Raji (cell line): ENCODE data around the gene NAP1L4.

Source experiments
- POLR2A ChIP-seq: IDR thresholded peaks from 2 replicates; pipeline ENCODE4 v1.6.1; 2011; ENCODE audit warnings: low read depth, low read length, control low read depth; ENCODE audit not compliant: insufficient read depth

Gene NAP1L4, protein sequence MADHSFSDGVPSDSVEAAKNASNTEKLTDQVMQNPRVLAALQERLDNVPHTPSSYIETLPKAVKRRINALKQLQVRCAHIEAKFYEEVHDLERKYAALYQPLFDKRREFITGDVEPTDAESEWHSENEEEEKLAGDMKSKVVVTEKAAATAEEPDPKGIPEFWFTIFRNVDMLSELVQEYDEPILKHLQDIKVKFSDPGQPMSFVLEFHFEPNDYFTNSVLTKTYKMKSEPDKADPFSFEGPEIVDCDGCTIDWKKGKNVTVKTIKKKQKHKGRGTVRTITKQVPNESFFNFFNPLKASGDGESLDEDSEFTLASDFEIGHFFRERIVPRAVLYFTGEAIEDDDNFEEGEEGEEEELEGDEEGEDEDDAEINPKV

DNA sequence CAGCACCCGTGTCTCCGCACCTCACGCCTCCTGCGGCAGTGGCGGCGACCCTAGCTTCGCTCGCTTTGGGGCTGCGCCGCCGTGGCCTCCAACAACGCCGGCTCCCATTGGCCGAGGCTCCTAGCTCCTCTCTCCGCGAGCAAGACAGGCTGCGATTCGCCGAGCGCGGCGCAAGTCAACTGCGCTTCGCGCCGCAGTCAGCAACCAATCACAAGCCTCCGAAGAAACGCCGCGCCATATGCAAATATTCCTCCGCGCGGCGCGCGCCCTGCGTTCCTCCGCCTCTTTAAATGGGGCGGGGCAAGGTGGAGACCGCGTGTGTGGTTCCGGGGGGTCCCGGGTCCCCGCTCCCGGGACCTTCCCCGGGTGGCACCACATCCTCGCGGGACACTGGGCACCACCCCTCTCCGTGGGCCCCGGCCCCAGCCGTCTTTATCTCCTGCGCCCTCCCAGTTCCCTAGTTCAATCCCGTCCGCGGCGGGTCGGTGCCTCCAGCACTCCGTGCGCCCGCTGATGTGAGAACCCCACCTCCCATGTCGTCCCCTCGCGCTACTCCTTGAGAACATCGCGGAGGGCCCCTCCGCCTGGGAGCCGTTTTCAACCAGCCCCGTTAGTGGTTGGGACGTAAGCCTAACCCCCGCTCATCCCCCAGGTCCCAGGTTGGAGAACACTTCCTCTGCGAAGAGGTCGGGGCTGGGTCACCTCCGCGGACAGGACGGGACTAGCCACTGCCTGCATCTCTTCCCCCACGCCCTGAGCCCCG, at the start of gene NAP1L4:
NAP1L4 (minus strand) TSS at position 96 of the 763 bp plus-strand sequence. CDS start 13,109 bp downstream, outside the sequence.
- peak; percentile 79 for TF ChIP-seq POLR2A

DNA sequence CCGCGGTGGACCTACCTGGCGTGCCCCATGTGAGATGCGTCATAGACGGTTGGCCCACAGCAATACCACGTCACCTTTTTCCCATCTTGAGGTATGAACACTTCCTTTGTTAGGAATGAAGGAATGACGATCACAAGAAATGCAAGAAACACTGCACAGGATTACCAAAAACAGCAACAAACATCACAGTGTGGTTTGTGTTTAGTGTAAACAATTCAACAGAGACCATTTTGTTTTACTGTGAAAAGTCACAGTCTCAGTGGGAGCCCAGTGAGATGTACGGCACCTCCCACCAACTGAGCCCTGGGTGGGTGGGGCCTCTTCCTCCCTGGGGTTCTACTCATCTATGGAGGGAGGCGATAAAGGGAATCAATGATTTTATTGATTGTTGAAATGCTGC, 48.8 kb upstream of the NAP1L4 start:
- no peak for TF ChIP-seq POLR2A

DNA sequence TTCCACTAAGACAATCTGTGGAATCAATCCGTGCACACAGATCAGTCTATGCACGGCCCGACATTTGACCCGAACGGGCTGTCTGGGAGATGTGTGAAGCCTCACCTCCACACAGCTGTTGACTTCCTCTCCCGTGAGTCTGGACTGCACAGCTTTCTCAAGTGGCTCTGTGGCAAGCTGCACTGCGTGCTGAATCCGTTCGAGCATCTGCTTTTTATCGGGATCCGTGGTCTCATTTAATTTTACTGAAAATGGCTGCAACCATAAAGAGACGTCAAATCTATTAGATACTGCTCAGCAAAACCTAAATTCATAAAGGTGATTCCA, 45.8 kb upstream of the NAP1L4 start:
- TF ChIP-seq POLR2A: no peak

DNA sequence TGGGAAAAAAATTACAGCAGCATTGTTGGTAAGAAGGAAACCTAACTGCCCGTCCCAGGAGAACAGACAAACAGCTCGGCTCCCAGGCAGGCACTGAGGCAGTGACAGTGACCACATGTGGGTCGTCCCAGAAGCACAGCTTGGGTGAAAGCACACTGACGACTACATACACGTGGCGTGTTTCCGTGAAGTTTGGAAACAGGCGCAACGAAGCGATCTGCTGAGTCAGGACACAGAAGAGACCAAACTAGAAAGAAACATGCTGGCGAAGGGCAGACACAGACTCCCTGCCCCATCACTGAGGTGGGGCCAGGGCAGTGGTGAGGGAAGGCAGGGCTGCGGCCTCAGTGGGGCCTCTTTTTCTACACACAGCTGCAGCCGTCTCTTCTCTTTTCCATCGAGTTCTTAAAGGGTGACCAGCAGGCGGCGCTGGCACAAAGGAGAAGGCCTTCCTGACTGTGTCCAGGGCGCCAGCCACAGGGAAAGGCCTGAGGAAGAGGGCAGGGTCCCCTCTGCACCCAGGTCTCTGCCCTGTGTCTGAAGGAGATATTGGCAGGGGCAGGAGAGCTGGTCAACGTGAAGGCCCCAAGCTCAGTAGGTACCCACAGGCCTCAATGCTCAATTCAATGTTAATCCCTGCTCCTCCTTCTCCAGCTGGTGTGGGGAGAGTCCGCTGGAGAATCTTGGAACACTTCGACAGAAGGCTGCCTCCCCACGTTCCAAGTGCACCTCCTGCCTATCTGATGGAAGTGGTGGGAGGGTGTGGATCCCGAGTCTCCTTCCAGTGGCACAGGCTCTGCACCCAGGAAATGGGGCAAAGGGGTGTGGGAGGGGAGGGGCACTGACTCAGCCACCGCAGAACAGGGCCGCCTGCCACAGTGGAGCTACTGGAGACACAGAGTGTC, 45.2 kb upstream of the NAP1L4 start:
- no peak for TF ChIP-seq POLR2A

DNA sequence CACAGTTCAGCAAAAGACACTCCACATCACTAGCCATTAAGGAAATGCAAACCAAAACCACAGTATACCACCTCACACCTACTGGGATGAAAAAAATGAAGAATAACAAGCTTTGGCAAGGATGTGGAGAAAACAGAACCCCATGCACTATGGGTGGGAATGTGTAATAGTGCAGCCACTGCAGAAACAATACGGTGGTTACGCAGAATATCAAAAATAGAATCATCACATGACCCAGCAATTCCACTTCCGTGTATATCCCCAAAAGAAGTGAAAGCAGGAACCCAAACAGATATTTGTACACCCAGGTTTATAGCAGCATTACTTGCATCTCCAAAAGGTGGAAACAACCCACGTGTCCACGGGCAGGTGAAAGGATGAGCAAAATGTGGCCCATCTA, 44.3 kb upstream of the NAP1L4 start:
- TF ChIP-seq POLR2A: no peak

DNA sequence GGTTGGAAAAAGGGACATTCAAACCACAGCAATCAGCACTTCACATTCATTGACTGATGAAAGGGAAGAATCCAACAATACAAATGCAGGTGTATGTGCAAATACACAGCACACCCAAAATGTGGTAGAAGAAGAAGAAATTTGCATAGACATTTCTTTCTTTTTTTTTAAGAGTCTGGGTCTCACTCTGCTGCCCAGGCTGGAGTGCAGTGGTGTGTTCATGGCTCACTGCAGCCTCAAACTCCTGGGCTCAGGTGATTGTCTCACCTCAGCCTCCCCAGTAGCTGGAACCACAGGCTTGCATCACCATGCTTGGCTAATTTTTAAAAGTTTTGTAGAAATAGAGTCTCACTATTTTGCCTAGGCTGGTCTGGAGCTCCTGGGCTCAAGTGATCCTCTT, 43.2 kb upstream of the NAP1L4 start:
- TF ChIP-seq POLR2A: no peak

DNA sequence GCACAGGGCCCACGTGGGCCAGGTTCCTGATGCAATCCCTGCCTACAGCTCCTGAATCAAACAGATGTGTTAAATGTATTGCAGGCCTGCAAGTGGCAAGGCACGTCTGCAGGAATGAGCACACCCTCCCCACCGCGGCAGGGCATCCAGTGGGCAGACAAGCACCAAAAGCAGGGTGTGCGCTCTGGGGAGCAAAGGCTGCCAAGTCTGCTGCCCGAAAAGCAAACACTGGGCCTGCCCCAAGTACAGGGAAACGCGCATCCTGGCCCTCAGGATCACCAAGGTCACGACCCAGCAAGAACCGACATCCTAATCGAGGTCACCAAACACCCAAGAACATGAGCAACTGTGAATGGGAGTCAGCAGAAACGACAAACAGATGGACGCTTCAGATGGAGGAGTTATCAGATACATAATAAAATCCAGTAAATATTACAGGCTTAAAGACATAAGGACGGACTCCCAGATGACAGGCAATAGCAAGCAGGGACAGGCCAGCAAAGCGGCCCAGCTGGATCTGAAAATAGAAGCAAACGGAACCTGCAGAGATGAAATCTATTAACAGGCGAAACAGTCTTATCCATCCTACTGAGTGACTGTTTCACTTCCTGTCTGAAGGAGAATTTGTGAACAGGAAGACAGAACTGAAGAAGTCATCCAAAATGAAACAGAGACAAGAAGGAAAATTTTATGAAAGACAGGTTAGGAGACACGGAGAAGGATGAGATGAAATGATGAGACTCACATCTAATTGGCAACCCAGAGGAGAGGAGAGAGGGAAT, 38.4 kb upstream of the NAP1L4 start:
- no peak for TF ChIP-seq POLR2A

DNA sequence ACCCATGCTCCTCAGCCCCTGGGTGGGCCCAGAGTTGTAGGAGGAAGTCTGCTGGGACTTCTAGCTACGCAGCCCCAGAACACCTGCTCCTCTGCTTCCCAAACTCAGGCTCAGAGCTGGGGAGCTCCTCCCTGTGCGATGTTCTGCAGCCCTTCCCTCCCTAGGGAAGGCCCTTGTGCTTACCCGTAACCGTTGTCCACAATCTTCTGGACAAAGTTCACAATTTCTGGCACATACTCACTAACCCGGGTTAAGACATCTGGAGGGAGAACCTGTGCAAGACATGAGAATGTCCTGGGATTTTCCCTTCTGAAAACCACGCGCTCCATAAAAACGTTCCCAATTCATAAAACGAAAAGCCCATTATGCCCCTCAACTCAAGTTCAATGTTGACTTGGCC, 36.7 kb upstream of the NAP1L4 start:
- no peak for TF ChIP-seq POLR2A

DNA sequence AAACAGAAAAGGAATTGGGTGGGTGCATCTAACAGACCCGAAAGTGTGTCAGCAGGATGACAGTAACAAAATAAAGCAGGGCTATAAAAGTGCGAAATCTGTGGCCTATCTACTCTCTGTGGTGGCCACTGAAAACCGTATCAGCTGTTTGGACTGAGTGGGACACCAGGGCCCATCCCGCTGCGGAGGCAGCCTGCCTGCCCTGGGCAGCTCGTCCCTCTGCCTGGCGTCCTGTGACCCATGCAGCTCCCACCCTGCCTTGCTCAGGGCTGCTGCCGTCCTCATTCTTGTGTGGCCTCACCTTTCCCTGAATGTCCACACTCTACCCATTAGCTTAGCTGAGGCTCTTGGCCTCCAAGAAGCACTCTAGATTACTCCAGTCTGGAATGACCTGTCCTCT, 34.7 kb upstream of the NAP1L4 start:
- TF ChIP-seq POLR2A: no peak

DNA sequence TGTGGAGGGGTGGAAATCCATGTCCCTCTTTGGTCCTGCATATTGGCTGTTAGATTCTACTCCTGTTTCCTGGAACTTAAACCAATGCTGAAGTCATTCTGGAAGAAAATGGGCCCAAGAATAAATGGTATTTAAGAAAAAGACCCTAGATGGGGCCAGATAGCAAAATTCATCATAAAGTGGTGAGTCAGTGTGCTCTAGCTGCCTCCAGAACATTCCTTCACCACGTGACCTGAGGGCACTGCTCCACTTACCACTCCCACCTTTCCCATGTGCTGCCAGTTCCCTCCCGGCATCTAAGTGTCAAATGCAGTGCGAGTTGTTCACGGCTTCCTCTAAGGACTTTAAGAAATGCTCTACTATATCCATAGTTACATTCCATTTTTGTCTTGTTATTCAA, 30.9 kb upstream of the NAP1L4 start:
- no peak for TF ChIP-seq POLR2A

DNA sequence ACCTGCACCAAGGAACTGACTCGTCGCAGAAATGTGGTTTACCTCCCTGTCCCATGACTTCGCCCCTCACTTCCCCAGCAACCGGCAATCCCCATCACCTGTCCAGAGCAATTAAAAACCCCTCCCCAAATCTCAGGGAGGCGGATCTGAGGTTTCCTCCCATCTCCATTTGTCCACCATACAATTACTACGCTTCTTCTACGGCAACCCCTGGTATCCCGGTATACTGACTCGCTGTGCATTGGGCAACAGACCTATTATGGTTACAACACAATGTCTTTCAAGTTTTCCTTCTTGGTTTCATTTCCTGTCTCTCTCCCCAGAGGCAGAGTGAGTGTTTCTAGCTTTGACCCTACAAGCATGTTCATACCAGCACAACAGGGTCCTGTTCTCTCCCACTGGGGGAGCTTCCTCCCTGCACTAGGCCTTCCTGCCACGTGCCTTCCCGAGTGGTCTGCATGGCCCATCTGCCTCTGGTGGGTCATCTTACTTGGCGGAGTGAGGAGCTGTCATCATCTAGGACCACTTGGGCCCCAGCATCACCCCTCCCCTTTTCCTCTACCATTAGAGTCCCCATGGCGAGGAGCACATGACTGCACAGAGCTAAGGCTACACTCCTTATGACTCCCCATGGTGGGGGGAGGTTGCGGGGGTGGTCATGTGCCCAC, 30.3 kb upstream of the NAP1L4 start:
- no peak for TF ChIP-seq POLR2A

DNA sequence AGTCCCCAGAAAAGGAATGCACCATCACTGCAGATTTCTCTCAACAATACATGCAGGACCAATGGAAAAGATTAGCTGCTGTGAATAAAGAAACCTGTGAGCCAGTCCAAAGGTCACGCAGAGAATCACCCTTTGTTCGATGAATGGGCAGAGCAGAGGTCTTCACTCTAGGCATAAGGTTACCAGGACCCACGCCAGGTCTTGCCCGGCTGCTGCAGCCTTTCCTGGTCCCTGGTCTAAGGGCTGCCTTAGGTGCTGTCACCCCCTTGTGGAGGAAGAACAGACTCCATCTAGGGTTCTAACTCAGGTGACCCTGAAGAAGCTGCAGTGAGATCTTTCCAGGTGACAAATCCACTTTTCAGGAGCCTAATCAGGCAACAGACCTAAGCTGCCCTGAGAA, 29.0 kb upstream of the NAP1L4 start:
- no peak for TF ChIP-seq POLR2A

DNA sequence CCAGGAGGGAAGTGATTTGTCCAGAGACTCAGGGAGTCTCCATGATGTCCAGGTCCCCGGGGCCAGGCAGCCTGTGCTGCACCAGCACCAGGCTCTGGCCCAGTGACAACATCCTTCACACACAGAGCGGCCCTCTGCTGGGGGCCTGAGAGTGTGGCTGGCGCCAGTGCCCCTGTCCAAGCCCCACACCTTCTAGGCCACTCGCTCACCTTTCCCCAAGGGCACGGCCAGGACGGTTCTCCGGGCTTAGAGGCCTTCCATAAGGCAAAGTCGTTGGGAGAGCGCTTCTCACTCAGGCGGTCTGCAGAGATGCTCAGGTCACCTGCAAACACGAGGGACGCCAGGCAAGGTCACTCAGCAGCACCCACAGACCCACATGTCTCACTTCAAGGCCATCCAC, 27.9 kb upstream of the NAP1L4 start:
- TF ChIP-seq POLR2A: no peak

DNA sequence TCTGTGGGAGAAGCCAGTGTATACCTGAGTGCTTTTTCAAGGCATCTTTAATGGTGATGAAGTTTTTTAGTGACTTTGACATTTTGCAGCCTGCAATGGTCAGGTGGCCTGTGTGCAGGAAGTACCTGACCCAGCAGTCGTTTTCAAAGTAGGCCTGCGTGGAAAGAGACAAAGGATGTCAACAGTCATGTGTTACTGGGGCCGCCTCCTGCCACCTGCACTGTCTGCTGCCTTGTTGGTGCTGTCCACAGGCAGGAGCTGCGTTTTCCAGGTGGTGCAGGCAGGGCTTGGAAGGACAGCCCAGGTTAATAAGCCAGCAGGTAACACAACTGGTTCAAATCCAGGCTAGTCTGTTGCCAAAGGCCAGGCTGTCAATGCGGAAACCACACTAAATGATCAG, 26.5 kb upstream of the NAP1L4 start:
- TF ChIP-seq POLR2A: no peak
